ENCODE data around the gene CERT1. TPM values are rescaled to one million over a fixed set of nuclear protein-coding genes. Genes with fewer than 3 reads are reported as not detected.

The CERT1 gene
- total and polyA plus RNA-seq, 2 donors (not counting 3 experiments of a cell fraction or from before 2014, with no cell fraction given) = 8.0 to 21.3 TPM

- no TSS peak for BruUV-seq (replicated peaks)
- no peaks in the 10 kb centered on the region for H3K9me3 ChIP-seq (replicated peaks; ENCODE audit: control insufficient read depth, insufficient read depth, low read length)
- ChIA-PET CTCF (no interaction called here), POLR2A (no interaction called here)
- H3K4me1 ChIP-seq (ENCODE audit: control insufficient read depth, extremely low read depth, insufficient read depth, low read length) = no peaks in the 10 kb centered on the region
- DNase-seq (ENCODE audit: low read depth, low spot score) = no peak
- no peak for FAIRE-seq
- H2AFZ ChIP-seq (ENCODE audit: low read depth, low read length) = no peak overlapping the region
- TF ChIP-seq CTCF (IDR thresholded peaks at IDR 0.05; ENCODE audit: extremely low read depth in 1 of 2, insufficient read depth in 1 of 2, low read depth in 1 of 2, low read length in 2 of 2) (no peak), MYC (IDR thresholded peaks at IDR 0.05; ENCODE audit: low read depth, low read length) (no peak), GATA2 (IDR thresholded peaks at IDR 0.05; ENCODE audit: insufficient read depth, insufficient read length, low read depth, low read length) (no peak), POLR2A (IDR thresholded peaks at IDR 0.05; ENCODE audit: low read depth, low read length) (no peak), POLR2AphosphoS5 (IDR thresholded peaks at IDR 0.05; ENCODE audit: insufficient read depth, low read depth, low read length) (no peak), FOS (IDR thresholded peaks at IDR 0.05; ENCODE audit: borderline replicate concordance, insufficient read depth, low read length) (no peak), JUN (IDR thresholded peaks at IDR 0.05; ENCODE audit: borderline replicate concordance, insufficient read depth, insufficient read length, low read depth) (no peak), MAX (IDR thresholded peaks at IDR 0.05; ENCODE audit: insufficient read depth, insufficient read length) (no peak), EZH2 (IDR thresholded peaks at IDR 0.05; ENCODE audit: borderline replicate concordance, low read depth, low read length, severe bottlenecking) (no peak)
- dilution Hi-C loops (cut with MboI; ENCODE audit: extremely low pct_ligation_motif_present, low sequenced_read_pairs) (no loop called here), intact Hi-C loops (cut with micrococcal nuclease) (no loop called here)
- no peak overlapping the region for H3K27ac ChIP-seq (ENCODE audit: insufficient read depth, low read depth, low read length)
- no peak overlapping the region for H3K4me3 ChIP-seq (replicated peaks in 1 of 3; ENCODE audit: insufficient read depth in 1 of 3, low read depth in 1 of 3, low read length in 3 of 3)
- H3K27me3 ChIP-seq (ENCODE audit: control insufficient read depth in 2 of 2, insufficient read depth in 2 of 2, low read length in 2 of 2) = no peaks in the 10 kb centered on the region
- H3K79me2 ChIP-seq (ENCODE audit: control insufficient read depth, insufficient read depth, low read length) = peaks cover 81% of the 10 kb centered on the region
- no peaks in the 10 kb centered on the region for H3K36me3 ChIP-seq (ENCODE audit: control insufficient read depth in 2 of 2, extremely low read depth in 1 of 2, insufficient read depth in 2 of 2, low read length in 2 of 2)
- no peak overlapping the region for H3K9ac ChIP-seq (replicated peaks; ENCODE audit: extremely low read depth, insufficient read depth, low read length)
- H3K9me1 ChIP-seq (replicated peaks; ENCODE audit: control insufficient read depth, extremely low read depth, insufficient read depth, low read length) = peaks cover 4% of the 10 kb centered on the region
- H3K4me2 ChIP-seq (ENCODE audit: insufficient read depth, low read length) = no peak overlapping the region
- peaks cover 5% of the 10 kb centered on the region for H4K20me1 ChIP-seq (replicated peaks; ENCODE audit: control insufficient read depth, extremely low read depth, insufficient read depth, low read length)
Measured at GRCh38 chr5:75522542-75522941, 11.1 kb upstream of the CERT1 start.

Data from endothelial cell of umbilical vein (primary cell).